Neural progenitor cell (in vitro differentiated cells): ENCODE measurements around the gene TANC1. TPM values are rescaled to one million over a fixed set of nuclear protein-coding genes. Genes with fewer than 3 reads are reported as not detected.

Experiments used
- DNase-seq: peaks from one replicate; pipeline ENCODE4 v3.0.0-alpha.2; 2016; ENCODE audit warnings: low spot score
- H2AFZ ChIP-seq: fragments of 200-600 bp; sonication (generic); replicated peaks from 2 replicates; pipeline ENCODE4 v1.6.1; 2016; ENCODE audit warnings: antibody characterized with exemption
- H3F3A ChIP-seq: fragments of 200-600 bp; sonication (generic); 2 replicates; pipeline ENCODE4 v1.6.1; 2016; ENCODE audit warnings: antibody characterized with exemption, low read depth
- H3K27ac ChIP-seq: fragments of 200-600 bp; sonication (generic); 2 replicates; pipeline ENCODE4 v1.5.1; 2016; ENCODE audit warnings: mild to moderate bottlenecking
- H3K27me3 ChIP-seq: fragments of 200-600 bp; sonication (generic); 2 replicates; pipeline ENCODE4 v1.6.1; 2016; ENCODE audit warnings: mild to moderate bottlenecking, moderate library complexity
- H3K36me3 ChIP-seq: fragments of 200-600 bp; sonication (generic); 2 replicates; pipeline ENCODE4 v1.5.1; 2016
- H3K4me1 ChIP-seq: fragments of 200-600 bp; sonication (generic); 2 replicates; pipeline ENCODE4 v1.6.1; 2016; ENCODE audit warnings: mixed run types
- H3K4me2 ChIP-seq: fragments of 200-600 bp; sonication (generic); 2 replicates; pipeline ENCODE4 v1.6.1; 2016
- H3K4me3 ChIP-seq: fragments of 200-600 bp; sonication (generic); 2 replicates; pipeline ENCODE4 v1.5.1; 2016
- H3K79me2 ChIP-seq: fragments of 200-600 bp; sonication (generic); 2 replicates; pipeline ENCODE4 v1.6.1; 2016; ENCODE audit warnings: low read depth
- H3K9ac ChIP-seq: fragments of 200-600 bp; sonication (generic); 2 replicates; pipeline ENCODE4 v1.6.1; 2016
- H3K9me3 ChIP-seq: fragments of 200-600 bp; sonication (generic); 2 replicates; pipeline ENCODE4 v1.5.1; 2016; ENCODE audit warnings: low read depth
- H4K20me1 ChIP-seq: fragments of 200-600 bp; sonication (generic); 2 replicates; pipeline ENCODE4 v1.6.1; 2016; ENCODE audit warnings: low read depth
- H3K27ac Mint-ChIP-seq: 3 replicates; pipeline ENCODE4 v1.8.0; 2021; ENCODE audit warnings: mixed read lengths
- H3K27me3 Mint-ChIP-seq: 2 replicates; pipeline ENCODE4 v1.8.0; 2022; ENCODE audit warnings: low read depth, mild to moderate bottlenecking, inconsistent platforms, moderate library complexity, mixed read lengths; ENCODE audit not compliant: insufficient read depth
- H3K36me3 Mint-ChIP-seq: 3 replicates; pipeline ENCODE4 v1.8.0; 2021; ENCODE audit warnings: mixed read lengths
- H3K4me1 Mint-ChIP-seq: 3 replicates; pipeline ENCODE4 v1.8.0; 2021; ENCODE audit warnings: mixed read lengths
- H3K4me3 Mint-ChIP-seq: 3 replicates; pipeline ENCODE4 v1.8.0; 2021; ENCODE audit warnings: mild to moderate bottlenecking, moderate library complexity, mixed read lengths
- H3K9me3 Mint-ChIP-seq: 3 replicates; pipeline ENCODE4 v1.8.0; 2020; ENCODE audit warnings: mixed read lengths
- EZH2 ChIP-seq: fragments of 200-600 bp; sonication (generic); IDR thresholded peaks from 2 replicates; pipeline ENCODE4 v1.6.1; 2017; ENCODE audit warnings: antibody characterized with exemption, mild to moderate bottlenecking, moderate library complexity
- EZH2phosphoT487 ChIP-seq: fragments of 200-600 bp; sonication (generic); IDR thresholded peaks from 2 replicates; pipeline ENCODE4 v1.6.1; 2017; ENCODE audit warnings: antibody characterized with exemption
- total RNA-seq: library from RNA; depleted of rRNA; stranded (reverse); fragments of >200 nt; gene quantifications from 2 replicates; pipeline ENCODE4 v1.2.3, GENCODE V29; 2015; ENCODE audit warnings: low replicate concordance
- TF ChIP-seq, protein P1 (sequence below): fragments of 200-600 bp; sonication (generic); IDR thresholded peaks from 2 replicates; pipeline ENCODE4 v1.5.1; 2017; ENCODE audit warnings: antibody characterized with exemption, mild to moderate bottlenecking

TANC1 gene
- total RNA-seq, 1 donor from 2014 or later: 11.9 TPM

DNA sequence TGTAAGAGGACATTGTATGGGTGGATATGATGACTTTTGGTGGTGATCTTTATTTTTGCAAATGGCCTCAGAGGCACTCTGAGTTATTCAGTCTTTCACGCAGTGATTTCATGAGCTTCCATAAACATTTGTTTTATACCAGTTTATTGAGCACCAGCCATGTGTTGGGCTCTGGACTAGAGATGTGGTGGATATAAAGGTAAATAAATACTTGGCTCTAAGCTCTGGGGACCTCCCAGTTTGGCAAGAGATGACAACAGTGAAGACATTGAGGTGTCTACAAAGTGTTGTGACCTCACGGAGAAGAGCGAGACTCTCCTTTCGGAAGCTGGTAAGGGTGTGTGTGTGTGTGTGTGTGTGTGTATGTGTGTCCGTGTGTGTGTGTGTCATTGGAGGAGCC, 146.4 kb downstream of the TANC1 start:
- DNase-seq: no peak
- Histone ChIP-seq H3F3A (no peaks in the 10 kb centered on the region), H4K20me1 (no peaks in the 10 kb centered on the region), H2AFZ (no peak overlapping the region), H3K79me2 (no peaks in the 10 kb centered on the region), H3K27me3 (no peaks in the 10 kb centered on the region), H3K27ac (no peak overlapping the region), H3K9me3 (no peaks in the 10 kb centered on the region), H3K4me3 (no peak overlapping the region), H3K36me3 (no peaks in the 10 kb centered on the region), H3K4me1 (no peaks in the 10 kb centered on the region), H3K9ac (no peak overlapping the region), H3K4me2 (no peak overlapping the region)
- TF ChIP-seq EZH2phosphoT487 (no peak), EZH2 (no peak)
- TF ChIP-seq, protein P1, sequence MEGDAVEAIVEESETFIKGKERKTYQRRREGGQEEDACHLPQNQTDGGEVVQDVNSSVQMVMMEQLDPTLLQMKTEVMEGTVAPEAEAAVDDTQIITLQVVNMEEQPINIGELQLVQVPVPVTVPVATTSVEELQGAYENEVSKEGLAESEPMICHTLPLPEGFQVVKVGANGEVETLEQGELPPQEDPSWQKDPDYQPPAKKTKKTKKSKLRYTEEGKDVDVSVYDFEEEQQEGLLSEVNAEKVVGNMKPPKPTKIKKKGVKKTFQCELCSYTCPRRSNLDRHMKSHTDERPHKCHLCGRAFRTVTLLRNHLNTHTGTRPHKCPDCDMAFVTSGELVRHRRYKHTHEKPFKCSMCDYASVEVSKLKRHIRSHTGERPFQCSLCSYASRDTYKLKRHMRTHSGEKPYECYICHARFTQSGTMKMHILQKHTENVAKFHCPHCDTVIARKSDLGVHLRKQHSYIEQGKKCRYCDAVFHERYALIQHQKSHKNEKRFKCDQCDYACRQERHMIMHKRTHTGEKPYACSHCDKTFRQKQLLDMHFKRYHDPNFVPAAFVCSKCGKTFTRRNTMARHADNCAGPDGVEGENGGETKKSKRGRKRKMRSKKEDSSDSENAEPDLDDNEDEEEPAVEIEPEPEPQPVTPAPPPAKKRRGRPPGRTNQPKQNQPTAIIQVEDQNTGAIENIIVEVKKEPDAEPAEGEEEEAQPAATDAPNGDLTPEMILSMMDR: no peak
- Mint-ChIP-seq H3K9me3 (peaks cover 4% of the 10 kb centered on the region), H3K36me3 (no peaks in the 10 kb centered on the region), H3K4me3 (no peak overlapping the region), H3K27me3 (peaks cover 2% of the 10 kb centered on the region), H3K4me1 (no peaks in the 10 kb centered on the region), H3K27ac (no peak overlapping the region)

DNA sequence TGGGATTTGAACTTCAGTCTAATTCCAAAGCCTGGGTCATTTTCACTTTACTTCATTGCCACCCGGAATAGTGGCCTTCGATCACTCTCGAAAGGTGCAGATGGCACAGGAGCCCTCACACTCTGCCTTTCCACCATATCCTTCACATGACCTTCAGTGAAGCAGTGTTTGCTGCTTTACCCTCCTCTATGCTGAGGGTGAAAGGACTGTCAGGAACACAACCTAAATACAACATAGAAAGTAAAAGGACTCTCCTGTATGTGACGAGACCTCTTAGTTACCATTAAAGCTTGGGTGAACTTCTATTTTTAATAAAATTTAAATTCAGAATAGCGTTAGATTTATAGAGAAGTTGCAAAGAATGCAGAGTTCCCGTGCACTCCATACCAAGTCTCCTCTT, 148.5 kb downstream of the TANC1 start:
- Histone ChIP-seq H3K27ac (no peak overlapping the region), H2AFZ (no peak overlapping the region), H4K20me1 (no peaks in the 10 kb centered on the region), H3K27me3 (no peaks in the 10 kb centered on the region), H3K36me3 (no peaks in the 10 kb centered on the region), H3K9ac (no peak overlapping the region), H3F3A (no peaks in the 10 kb centered on the region), H3K4me3 (no peak overlapping the region), H3K4me1 (no peaks in the 10 kb centered on the region), H3K4me2 (no peak overlapping the region), H3K9me3 (no peaks in the 10 kb centered on the region), H3K79me2 (no peaks in the 10 kb centered on the region)
- no peak for DNase-seq
- Mint-ChIP-seq H3K36me3 (no peaks in the 10 kb centered on the region), H3K27ac (no peak overlapping the region), H3K4me3 (no peak overlapping the region), H3K4me1 (no peaks in the 10 kb centered on the region), H3K9me3 (peaks cover 4% of the 10 kb centered on the region), H3K27me3 (peaks cover 2% of the 10 kb centered on the region)
- TF ChIP-seq EZH2 (no peak), EZH2phosphoT487 (no peak)
- TF ChIP-seq, protein P1: no peak

DNA sequence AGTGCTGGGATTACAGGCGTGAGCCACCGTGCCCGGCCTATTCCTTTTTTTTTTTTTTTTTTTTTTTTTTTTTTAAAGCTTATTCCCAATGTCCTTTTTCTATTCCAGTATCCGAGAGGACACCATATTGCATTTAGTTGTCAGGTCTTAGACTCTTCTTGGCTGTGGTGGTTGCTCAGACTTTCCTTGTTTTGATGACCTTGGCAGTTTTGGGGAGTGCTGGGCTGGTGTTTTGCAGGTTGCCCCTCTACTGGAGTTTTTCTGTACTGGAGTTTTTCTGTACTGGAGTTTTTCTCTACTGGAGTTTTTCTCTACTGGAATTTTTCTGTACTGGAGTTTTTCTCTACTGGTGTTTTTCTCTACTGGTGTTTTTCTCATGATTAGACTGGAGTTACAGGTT, 149.2 kb downstream of the TANC1 start:
- H3K36me3 ChIP-seq: no peaks in the 10 kb centered on the region
- DNase-seq: no peak
- H3K4me1 Mint-ChIP-seq: no peaks in the 10 kb centered on the region
- TF ChIP-seq, protein P1: no peak
- no peak for TF ChIP-seq EZH2phosphoT487
- no peak for TF ChIP-seq EZH2
- H4K20me1 ChIP-seq: no peaks in the 10 kb centered on the region
- H3K9me3 ChIP-seq: no peaks in the 10 kb centered on the region
- H2AFZ ChIP-seq: no peak overlapping the region
- H3K4me2 ChIP-seq: no peak overlapping the region
- H3K4me3 ChIP-seq: no peak overlapping the region
- H3K4me1 ChIP-seq: no peaks in the 10 kb centered on the region
- no peak overlapping the region for H3K9ac ChIP-seq
- H3K9me3 Mint-ChIP-seq: peaks cover 4% of the 10 kb centered on the region
- H3F3A ChIP-seq: no peaks in the 10 kb centered on the region
- no peak overlapping the region for H3K4me3 Mint-ChIP-seq
- H3K27me3 Mint-ChIP-seq: peaks cover 2% of the 10 kb centered on the region
- no peaks in the 10 kb centered on the region for H3K27me3 ChIP-seq
- H3K36me3 Mint-ChIP-seq: peaks cover 3% of the 10 kb centered on the region
- no peak overlapping the region for H3K27ac ChIP-seq
- H3K27ac Mint-ChIP-seq: no peak overlapping the region
- H3K79me2 ChIP-seq: no peaks in the 10 kb centered on the region
